NCI-H460 (cell line): ENCODE data around the gene TAF11L5. TPM values are rescaled to one million over a fixed set of nuclear protein-coding genes. Genes with fewer than 3 reads are reported as not detected.

Experiments used
- small RNA-seq, 2 experiments: library from RNA; depleted of rRNA; stranded (forward); fragments of <200 nt; gene quantifications; one replicate each; pipeline ENCODE3, GENCODE V24; 2014
- total RNA-seq: library from RNA; depleted of rRNA; stranded (reverse); fragments of >200 nt; shearing (Covaris generic); gene quantifications from 2 replicates; pipeline ENCODE4 v1.2.3, GENCODE V29; 2014; rRNA removed

The TAF11L5 gene
- total RNA-seq, 1 experiment from 2014 or later, result not detected

Small RNA genes within 50 kb of the gene (small RNA-seq; reads per million reads assigned to genes)
- 0 reads per million in 2 experiments for gene AC106774.3

Other genes starting within 250 kb of the TAF11L5 start
- not detected in 2 replicates for gene TAF11L2, start 27.0 kb upstream of the TAF11L5 start, total RNA-seq
- not detected in 2 replicates for gene TAF11L3, start 6.9 kb upstream of the TAF11L5 start, total RNA-seq
- not detected in 2 replicates for gene TAF11L4, start 3.4 kb upstream of the TAF11L5 start, total RNA-seq
- not detected in 2 replicates for gene TAF11L6, start 3.4 kb downstream of the TAF11L5 start, total RNA-seq
- gene TAF11L7, start 60.5 kb downstream of the TAF11L5 start, total RNA-seq, result not detected in 2 replicates
- not detected in 2 replicates for gene TAF11L8, start 65.7 kb downstream of the TAF11L5 start, total RNA-seq
- gene TAF11L9, start 69.2 kb downstream of the TAF11L5 start, total RNA-seq, result not detected in 2 replicates
- not detected in 2 replicates for gene TAF11L10, start 72.6 kb downstream of the TAF11L5 start, total RNA-seq
- gene TAF11L11, start 78.9 kb downstream of the TAF11L5 start, total RNA-seq, result 0.25 TPM in 1 of 2 replicates, not detected in the other
- gene TAF11L12, start 85.2 kb downstream of the TAF11L5 start, total RNA-seq, result not detected in 2 replicates
- gene TAF11L13, start 106.9 kb downstream of the TAF11L5 start, total RNA-seq, result not detected in 2 replicates
- not detected in 2 replicates for gene TAF11L14, start 109.2 kb downstream of the TAF11L5 start, total RNA-seq